HG03571 (cell line): Measurements from ENCODE around the gene TDRKH.
A peak's percentile ranks its signal among the peaks of the same experiment; 100 is the strongest.
"Not testable (repeated sequence)": the region's sequence is repeated elsewhere in the genome, so short reads cannot be mapped to it uniquely, and the experiment has no call there.

Experiments used
- ATAC-seq: cut with Tn5 transposase; IDR thresholded peaks from one replicate; pipeline ENCODE4 v1.9.1; 2021; ENCODE audit not compliant: unreplicated experiment

The TDRKH gene

GRCh38 chr1:151768351-151769066, 21.8 kb downstream of the TDRKH start:
- not testable (repeated sequence) for ATAC-seq

DNA sequence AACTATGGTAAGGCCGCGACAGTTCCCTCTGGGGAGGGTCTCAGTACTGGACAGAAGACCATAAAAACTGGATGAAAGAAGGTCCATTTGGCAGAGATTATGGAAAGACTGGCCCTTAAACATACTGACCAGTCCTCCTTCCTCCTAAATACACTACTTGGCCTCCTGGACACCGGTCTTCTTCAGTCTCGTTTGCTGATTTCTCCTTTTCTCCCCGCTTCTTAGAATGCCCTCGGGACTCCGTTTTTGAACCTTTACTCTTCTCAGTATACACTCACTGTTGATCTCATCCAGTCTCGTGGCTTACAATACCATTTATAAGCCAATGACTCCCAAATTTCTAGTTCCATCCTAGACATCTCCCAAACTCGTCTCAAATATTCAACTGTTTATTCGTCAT, 26.3 kb downstream of the TDRKH start:
- ATAC-seq = no peak

DNA sequence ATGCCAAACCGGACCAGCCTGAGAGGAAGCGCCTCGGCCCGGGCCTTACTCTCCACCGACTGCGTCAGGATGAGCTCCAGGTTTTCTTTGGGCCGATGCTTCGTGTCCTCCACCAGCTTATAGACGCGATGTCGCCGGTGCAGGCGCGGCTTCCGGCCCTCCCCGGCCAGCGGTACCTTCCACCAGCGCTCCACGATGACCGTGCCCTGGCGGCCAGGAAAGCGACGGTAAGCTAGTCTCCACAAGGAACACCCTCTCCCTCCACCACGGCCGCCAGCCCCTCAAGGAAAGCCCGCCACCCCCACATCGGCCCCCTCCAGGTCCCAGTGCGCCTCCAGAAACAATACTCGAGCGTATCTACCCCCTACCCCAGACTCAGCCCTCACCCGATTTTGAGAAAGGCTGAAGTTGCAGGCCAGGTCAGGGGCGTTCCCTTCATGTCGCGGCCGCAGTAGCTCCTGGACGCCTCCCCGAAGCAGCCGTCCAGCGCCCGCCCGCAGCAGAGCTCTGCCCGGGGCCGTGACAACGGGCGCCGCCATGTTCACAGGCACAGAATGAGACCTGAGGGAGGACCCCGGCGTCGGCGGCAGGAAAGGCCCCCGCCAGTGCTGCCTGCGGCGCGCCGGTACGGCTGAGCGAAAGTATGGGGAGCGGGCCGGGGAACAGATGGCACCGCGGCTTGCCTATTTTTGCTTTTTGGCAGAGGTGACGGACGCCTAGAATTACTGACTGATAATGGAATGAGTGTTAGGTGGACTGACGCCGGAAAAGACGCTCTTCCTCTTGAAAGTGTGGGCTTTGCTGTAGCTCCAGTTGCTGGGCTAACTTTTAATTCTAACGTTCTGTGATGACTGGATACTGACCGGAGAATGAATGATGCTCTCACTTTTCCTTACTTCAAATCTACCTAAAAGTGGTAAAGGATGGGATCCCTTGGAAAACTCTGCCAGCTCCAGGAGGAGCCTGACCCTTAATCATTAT, 27.1 kb downstream of the TDRKH start, which contains the start of gene MRPL9:
Gene MRPL9 (minus strand): TSS at position 556 of the 981 bp plus-strand sequence. CDS start 17 bp downstream, at position 539.
- peak; percentile 91 for ATAC-seq

- ATAC-seq = no peak
Measured at GRCh38 chr1:151760597-151761385, 29.5 kb downstream of the TDRKH start.

GRCh38 chr1:151759241-151759640, 31.1 kb downstream of the TDRKH start:
- ATAC-seq = no peak

GRCh38 chr1:151756291-151756690, 34.0 kb downstream of the TDRKH start:
- no peak for ATAC-seq

GRCh38 chr1:151741516-151741915, 48.8 kb downstream of the TDRKH start:
- no peak for ATAC-seq

DNA sequence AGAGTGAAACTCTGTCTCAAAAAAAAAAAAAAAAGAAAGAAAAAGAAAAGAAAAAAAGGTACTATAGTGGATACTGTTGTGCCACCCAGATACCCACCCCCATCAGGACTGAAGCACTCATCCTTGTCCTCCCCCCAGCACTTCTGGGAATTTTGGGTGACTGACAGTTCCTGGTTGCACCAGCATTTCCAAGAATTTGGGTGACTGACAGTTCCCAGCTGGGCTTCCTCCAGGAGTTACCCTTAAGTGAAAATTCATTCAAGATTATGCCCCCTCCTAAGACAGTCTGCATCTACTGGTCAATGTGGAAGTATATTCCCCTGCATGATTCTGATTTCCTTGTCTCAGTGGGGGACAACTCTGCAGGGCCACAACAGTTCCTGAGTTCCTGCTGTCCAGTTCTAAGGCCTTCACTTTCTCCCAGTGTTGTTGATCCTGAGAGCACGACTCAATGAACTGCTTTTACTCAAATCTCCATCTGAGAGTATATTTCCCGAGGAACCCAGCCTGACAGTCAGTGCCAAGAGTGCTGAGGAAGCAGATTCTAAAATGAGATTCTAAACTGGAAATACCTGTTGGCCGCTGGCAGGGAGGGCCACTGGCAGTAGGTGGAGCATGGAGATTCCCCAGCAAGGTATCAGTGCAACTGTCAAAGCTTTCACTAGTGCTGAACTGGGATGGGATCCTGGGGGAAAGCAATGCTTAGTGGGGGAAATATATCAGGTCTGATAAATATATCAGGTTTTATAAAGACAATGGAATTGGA, 50.5 kb downstream of the TDRKH start:
- ATAC-seq = no peak

DNA sequence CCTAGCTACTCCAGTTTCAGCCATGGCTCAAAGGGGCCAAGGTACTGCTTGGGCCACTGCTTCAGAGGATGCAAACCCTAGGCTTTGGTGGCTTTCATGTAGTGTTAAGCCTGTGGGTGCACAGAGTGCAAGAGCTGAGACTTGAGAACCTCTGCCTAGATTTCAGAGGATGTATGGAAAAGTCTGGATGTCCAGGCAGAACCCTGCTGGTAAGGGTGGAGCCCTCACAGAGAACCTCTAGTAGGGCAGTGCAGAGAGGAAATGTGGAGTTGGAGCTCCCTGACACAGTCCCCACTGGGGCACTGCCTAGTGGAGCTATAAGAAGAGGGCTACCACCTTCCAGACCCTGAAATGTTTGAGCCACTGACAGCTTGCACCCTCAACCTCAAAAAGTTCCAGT, 52.8 kb downstream of the TDRKH start:
- ATAC-seq = no peak

GRCh38 chr1:151737026-151737425, 53.3 kb downstream of the TDRKH start:
- ATAC-seq = no peak

DNA sequence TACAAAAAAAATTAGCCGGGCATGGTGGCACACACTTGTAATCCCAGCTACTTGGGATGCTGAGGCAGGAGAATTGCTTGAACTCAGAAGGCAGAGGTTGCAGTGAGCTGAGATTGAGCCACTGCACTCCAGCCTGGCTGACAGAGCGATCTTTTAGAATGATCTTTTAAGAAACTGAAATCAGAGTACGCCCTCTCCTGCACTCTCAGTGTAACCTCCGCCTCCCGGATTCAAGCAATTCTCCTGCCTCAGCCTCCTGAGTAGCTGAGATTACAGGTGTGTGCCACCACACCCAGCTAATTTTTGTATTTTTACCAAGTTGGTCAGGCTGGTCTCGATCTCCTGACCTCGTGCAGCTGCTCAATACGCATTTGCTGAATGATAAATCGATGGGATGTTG, 56.3 kb downstream of the TDRKH start:
- not testable (repeated sequence) for ATAC-seq

DNA sequence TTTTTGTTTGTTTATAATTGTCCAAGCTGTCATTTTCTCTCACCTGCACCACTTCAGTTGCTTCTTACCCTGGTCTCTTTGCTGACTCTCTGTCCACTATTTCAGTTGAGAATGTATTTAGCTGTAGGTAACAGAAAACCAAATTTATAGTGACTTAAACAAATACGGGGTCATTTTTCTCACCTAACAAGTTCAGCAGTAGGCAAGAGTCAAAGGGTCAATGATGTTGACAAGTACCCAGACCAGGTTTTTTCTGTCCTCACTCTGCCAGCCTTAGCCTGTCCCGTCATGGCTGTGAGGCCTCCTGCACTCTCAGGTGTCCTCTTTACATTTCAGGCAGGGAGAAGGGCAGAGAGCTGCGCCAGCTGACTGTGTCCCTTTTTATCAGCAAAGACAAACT, 57.2 kb downstream of the TDRKH start:
- ATAC-seq = no peak

- ATAC-seq = no peak
Measured at GRCh38 chr1:151729966-151730291, 60.4 kb downstream of the TDRKH start.

GRCh38 chr1:151729157-151729965, 60.9 kb downstream of the TDRKH start:
- ATAC-seq = no peak

DNA sequence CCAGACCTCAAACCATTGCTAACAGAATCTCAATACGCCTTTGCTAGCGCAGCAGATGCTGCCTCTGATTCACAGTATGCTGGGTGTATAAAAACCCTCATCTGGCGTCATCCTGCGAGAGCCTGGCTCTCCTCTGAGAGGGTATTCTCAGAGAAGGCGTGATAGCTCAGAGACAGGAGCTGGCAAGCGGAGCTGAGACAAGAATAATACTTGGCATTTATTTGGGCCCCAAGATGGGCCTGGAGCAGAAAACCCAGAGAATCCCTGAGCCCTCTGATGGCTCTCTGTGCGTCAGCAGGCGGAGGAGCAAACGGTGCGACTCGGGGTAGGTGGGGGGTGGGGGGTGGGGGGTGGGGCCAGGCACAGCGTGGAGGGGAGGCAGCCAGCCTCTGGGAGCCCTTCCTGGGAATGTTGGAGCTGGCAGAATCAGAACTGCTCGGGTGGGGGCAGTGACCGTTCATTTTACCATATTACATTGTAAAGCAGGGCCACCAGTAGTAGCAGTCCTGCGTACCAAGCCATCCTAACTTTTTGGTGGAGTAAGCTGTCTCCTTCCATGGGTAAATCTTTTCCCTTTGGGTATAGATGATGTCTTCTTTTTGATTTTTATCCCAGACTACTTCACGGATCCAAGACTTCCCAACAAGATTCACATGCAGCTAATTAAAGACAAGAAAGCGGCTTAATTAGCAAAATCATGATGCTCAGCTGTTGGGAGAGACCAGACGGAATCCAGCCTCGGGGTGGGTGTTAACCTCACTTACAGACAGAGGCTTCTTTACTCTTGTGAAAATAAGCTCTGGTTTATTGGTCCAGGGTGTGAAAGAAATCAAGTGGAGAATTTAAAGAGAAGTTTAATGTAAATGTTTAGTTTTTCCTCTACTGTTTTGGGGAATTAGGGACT, 61.9 kb downstream of the TDRKH start:
- ATAC-seq = no peak

DNA sequence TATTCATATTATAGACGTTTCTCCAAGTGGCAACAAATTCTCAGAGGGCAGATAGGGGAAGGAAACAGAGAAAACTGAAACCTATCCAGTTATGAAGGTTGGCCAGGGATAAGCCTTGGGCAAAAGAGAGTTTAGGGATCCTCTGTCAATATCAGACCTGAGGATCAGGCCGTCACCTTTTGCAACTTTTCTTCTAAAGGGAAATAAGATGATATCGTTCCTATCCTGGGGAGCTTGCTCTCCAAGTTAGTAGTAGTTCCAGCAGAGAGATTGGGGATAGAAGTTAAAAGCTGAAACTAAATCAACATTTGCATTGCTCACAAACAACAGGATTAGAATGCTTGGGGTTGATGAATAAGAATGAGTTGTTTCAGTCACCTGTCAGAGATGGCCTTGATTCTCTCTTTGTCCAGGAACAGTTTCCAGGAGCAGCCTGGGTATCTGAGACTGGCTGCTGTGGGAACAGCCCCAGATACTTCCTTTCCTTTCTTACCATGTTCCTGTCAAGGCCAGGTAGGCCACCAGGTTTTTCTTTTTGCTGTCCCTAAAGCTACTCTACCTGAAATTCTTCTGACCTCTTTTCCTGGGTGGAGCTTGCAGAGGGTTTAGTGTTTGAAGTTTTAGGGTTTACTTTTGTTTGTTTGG, 66.5 kb downstream of the TDRKH start:
- ATAC-seq = no peak
